ENCODE results near the gene THEMIS. TPM values are rescaled to one million over a fixed set of nuclear protein-coding genes. Genes with fewer than 3 reads are reported as not detected.

THEMIS gene
- polyA plus RNA-seq, 1 experiment: not detected

- no peak for DNase-seq (ENCODE audit: low read depth)
- Histone ChIP-seq H3K27me3 (ENCODE audit: control insufficient read depth, insufficient read depth, low read length) (no peaks in the 10 kb centered on the region), H3K36me3 (ENCODE audit: control insufficient read depth, insufficient read depth, low read length) (no peaks in the 10 kb centered on the region), H3K4me3 (ENCODE audit: low read depth, low read length) (no peak overlapping the region)
- ChIA-PET POLR2A (no interaction called here), CTCF (no interaction called here)
- no peak for TF ChIP-seq CTCF (IDR thresholded peaks at IDR 0.05; ENCODE audit: insufficient read depth, low read depth, low read length)
Observed at GRCh38 chr6:127902933-127903332, 2.1 kb upstream of the THEMIS start.

GRCh38 chr6:127897484-127897883 lies 3.4 kb downstream of the THEMIS start:
- no peaks in the 10 kb centered on the region for H3K36me3 ChIP-seq (ENCODE audit: control insufficient read depth, insufficient read depth, low read length)
- POLR2A ChIA-PET: no interaction called here
- TF ChIP-seq CTCF (IDR thresholded peaks at IDR 0.05; ENCODE audit: insufficient read depth, low read depth, low read length): no peak
- DNase-seq (ENCODE audit: low read depth): no peak
- H3K4me3 ChIP-seq (ENCODE audit: low read depth, low read length): no peak overlapping the region
- CTCF ChIA-PET: no interaction called here
- no peaks in the 10 kb centered on the region for H3K27me3 ChIP-seq (ENCODE audit: control insufficient read depth, insufficient read depth, low read length)

GRCh38 chr6:127894051-127894450 lies 6.8 kb downstream of the THEMIS start:
- ChIA-PET POLR2A (no interaction called here), CTCF (no interaction called here)
- DNase-seq (ENCODE audit: low read depth): no peak
- H3K36me3 ChIP-seq (ENCODE audit: control insufficient read depth, insufficient read depth, low read length): no peaks in the 10 kb centered on the region
- no peak for TF ChIP-seq CTCF (IDR thresholded peaks at IDR 0.05; ENCODE audit: insufficient read depth, low read depth, low read length)
- no peaks in the 10 kb centered on the region for H3K27me3 ChIP-seq (ENCODE audit: control insufficient read depth, insufficient read depth, low read length)
- no peak overlapping the region for H3K4me3 ChIP-seq (ENCODE audit: low read depth, low read length)

- no peak for DNase-seq (ENCODE audit: low read depth)
- Histone ChIP-seq H3K36me3 (ENCODE audit: control insufficient read depth, insufficient read depth, low read length) (no peaks in the 10 kb centered on the region), H3K27me3 (ENCODE audit: control insufficient read depth, insufficient read depth, low read length) (no peaks in the 10 kb centered on the region), H3K4me3 (ENCODE audit: low read depth, low read length) (no peak overlapping the region)
- no peak for TF ChIP-seq CTCF (IDR thresholded peaks at IDR 0.05; ENCODE audit: insufficient read depth, low read depth, low read length)
- ChIA-PET POLR2A (no interaction called here), CTCF (no interaction called here)
Observed at GRCh38 chr6:127893541-127893940, 7.3 kb downstream of the THEMIS start.

GRCh38 chr6:127891731-127892326 lies 9.0 kb downstream of the THEMIS start:
- POLR2A ChIA-PET: no interaction called here
- DNase-seq (ENCODE audit: low read depth): no peak
- Histone ChIP-seq H3K36me3 (ENCODE audit: control insufficient read depth, insufficient read depth, low read length) (no peaks in the 10 kb centered on the region), H3K4me3 (ENCODE audit: low read depth, low read length) (no peak overlapping the region), H3K27me3 (ENCODE audit: control insufficient read depth, insufficient read depth, low read length) (no peaks in the 10 kb centered on the region)
- no peak for TF ChIP-seq CTCF (IDR thresholded peaks at IDR 0.05; ENCODE audit: insufficient read depth, low read depth, low read length)
- CTCF ChIA-PET: interaction anchor here (0.6 kb wide), 1 partner anchor 1893 kb away, joined by 3 read pairs; no protein-coding TSS in a partner anchor

Data from BJ (cell line).